Measurements from ENCODE around the gene CDIP1.

CDIP1 gene

DNA sequence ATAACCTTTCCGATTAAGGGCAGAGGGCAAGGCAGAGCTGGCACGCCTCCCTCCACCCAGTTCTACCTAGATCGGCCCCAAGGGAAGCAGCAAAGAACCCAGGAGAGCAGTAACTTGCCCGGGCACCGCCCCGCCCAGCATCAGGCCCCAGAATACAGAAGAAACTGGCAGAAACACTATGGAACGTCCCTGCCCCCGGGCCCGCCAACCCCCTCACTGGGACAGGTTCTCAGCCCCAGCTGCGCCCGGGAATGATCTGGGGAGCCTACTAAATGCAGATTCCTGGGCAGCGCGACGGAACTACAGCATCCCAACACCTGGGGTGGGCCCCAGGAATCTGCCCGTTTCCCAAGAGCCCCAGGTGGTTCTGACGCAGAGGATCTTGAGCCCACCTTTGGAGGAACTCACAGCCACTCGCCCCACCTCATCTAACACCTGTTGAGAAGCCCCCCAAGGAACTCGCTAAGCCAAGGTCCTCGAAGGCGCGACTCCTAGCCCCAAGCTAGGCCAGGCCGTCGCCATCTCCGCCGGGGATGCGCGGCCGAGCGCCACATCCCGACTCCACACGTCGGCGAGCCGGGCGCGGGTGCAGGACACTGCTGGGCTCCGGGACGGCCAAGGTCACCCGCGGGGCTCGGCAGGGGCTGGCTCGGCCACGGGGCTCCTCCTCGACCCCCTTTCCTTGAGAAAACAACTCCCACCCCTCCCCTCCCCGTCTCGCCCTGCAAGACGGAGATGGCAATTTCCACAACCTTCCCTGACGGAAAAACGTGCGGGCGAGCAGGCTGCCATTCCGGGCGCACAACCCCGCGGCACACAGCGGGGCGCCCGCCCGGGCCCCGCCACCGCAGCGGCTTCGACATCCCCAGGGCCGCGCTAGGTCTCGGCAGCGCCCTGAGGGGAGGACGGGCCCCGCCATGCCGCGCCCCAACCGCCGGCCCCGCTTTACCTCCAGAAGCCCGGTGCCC lies 913 bp downstream of the CDIP1 start:
- DNase-seq (ENCODE audit: low spot score), result no peak

DNA sequence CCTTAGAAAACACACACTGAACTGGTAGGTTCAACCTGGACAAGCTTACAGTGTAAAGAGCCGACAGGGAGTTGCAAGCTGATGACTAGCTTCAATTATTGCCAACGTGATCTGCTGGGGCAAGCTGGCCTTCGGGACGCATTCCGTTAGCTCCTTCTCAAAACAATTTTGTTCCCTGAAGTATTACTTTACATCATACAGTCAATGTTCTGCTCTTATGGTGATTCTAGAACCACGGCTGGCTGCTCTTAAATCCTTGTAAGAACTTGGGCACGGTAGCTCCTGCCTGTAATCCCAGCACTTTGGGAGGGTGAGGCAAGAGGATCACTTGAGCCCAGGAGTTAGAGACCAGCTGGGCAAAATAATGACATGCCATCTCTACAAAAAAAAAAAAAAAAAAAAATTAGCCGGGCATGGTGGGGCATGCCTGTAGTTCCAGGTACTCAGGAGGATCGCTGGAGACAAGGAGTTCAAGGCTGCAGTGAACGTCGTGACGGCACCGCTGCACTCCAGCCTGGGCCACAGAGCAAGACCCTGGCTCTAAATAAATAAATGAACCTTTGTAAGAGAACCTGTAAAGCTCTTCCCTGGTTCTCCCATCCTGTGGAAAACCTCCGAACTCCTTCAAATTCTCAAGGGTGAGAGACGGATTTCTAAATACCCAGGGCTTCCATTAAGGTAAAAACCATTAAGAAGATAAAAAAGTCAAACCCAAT lies 2.0 kb downstream of the CDIP1 start:
- no peak for DNase-seq (ENCODE audit: low spot score)

DNA sequence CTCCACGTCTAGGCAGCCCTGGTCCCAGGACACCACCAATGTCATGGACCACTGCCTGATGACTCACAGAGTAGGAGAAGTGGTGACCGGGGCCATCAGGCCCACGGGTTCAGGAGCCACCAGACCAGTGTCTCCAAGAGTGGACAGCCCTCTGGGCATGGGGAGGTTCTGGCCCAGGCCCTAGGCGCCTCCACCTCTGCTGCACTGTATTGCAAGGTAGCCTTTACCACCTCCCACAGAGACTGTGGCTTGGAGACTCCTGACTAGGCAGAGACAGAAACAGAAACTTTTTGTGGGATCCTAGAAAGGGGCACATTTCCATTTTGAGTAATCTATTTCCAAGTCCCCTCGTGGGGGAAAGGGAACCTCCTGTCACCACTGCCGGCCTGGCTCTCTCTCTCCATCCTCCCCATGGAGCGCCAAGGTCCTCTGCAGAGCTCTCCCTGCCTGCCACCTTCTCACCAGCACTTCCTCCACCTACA lies 2.9 kb downstream of the CDIP1 start:
- DNase-seq (ENCODE audit: low spot score), result no peak

DNA sequence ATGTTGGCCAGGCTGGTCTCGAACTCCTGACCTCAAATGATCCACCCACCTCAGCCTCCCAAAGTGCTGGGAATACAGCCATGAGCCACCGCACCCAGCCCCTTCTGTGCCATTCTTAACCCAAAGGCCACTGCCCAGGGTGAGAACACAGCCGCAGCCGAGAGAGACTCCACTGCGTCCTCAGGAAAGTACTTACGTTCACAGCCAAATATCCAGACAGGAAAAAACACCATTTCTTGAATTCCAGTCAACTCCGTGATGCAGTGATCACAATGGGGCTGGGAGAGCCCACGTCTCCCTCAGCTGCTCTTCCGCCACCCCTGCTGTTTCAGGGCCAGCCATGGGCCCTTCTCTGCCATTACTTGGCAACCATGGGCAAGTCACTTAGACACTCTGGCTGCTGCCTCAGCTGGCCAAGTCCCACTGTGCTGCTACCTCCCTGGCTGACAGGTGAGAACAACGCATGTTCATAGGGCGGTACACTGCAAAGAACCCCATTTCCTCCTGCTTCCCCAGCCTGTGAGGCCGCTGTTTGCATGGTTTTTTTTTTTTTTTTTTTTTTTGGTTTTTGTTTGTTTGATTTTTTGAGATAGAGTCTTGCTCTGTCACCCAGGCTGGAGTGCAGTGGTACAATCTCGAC lies 4.3 kb downstream of the CDIP1 start:
- no peak for DNase-seq (ENCODE audit: low spot score)

DNA sequence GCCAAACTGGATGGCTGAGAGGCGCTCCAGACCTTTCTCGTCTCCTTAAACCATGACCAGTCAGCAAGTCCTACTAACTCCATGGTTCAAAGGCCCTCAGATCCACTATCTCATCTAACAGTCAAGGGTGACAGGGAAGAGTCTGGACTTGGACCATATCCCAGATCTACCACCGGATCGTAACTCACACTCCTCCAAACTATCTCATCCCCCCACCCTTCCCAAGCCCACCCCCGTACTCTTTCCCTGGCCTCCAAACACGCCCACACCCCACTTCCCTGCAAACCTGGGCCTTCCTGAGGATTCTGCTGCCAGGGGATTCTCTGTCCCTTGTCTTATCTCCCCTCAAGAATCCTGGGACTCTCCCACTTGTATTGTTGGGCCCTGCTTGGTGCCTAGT lies 5.1 kb downstream of the CDIP1 start:
- no peak for DNase-seq (ENCODE audit: low spot score)

DNA sequence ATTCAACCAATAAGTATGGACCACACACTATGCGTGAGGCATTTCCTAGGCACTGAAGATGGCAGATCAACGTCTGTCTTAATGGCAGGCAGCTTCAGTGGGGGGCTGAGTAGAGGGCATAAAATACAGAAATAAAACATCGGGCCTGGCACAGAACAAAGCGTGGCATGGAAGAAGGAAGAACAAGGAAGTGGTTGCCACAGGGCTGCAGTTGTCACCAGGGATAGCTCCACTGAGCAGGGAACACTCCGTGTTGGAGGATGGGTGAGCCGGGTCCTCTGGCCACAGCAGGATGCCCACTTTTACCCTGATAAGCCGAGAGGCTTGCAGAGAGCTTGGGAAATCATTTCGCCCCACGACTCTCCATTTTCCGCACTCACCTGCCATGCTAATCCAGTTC lies 6.3 kb downstream of the CDIP1 start:
- DNase-seq (ENCODE audit: low spot score), result no peak

DNA sequence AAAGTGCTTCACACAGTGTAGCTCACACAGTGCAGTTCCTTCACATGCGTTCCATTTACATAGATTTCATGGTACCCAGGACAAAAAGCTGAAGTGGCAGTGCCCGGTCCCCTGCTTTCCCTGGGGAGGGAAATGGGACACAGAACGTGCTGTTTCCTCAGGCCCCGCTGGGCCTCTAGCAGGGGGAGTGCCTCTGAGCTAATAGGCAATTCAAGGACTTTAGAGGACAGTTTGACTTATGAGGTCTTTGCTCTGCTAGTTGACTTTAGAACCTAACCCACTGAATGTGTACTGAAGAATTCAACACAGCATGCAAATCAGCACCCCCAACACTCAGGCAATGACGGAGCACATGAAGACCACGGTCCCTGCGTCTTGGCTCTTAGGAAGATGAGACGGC lies 6.8 kb downstream of the CDIP1 start:
- DNase-seq (ENCODE audit: low spot score), result no peak

DNA sequence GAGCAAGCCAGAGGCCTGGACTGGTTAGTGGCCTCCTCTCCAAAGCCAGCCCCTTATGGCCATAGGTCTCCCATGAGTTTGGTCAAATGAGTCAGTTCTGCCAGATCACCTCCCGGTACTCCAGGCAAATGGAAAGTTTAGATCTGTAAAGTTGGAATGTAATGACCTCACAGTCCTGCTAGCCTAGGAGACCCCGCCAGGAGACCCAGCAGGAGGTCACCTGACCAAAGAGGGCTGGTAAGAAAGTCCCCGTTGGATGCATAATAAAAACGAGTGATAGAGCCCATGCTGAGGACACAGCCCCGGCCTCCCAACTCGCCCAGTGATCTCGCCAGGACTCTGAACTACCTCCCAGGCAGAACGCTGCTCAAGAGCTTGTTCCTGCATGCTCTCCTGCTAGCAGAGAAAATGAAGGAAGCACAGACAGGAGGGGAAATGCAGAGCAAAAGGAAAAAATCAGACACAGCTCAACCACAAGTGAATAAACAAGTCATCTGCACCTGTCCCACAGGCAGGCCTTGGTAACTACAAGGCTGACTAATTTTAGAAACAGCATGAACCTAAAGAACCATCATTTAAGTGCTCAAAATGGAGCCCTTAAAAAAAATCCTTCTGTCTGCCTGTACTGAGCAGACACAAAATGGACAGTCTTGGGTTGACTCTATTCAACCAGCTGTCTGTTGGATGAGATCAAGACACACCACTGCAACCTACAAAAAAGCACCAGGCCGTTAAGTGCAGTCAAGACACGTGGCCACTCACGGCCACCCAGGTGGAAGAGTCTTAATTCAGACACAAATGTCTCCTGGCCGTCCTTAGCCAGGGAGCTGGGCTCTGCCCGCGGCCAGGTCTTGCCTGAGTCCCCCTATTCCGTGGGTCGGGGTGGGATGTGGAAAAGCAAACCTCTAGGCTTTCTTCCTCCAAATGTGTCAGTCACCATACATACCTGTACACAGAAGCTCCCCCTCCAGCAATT lies 9.2 kb downstream of the CDIP1 start:
- DNase-seq (ENCODE audit: low spot score), result no peak

DNA sequence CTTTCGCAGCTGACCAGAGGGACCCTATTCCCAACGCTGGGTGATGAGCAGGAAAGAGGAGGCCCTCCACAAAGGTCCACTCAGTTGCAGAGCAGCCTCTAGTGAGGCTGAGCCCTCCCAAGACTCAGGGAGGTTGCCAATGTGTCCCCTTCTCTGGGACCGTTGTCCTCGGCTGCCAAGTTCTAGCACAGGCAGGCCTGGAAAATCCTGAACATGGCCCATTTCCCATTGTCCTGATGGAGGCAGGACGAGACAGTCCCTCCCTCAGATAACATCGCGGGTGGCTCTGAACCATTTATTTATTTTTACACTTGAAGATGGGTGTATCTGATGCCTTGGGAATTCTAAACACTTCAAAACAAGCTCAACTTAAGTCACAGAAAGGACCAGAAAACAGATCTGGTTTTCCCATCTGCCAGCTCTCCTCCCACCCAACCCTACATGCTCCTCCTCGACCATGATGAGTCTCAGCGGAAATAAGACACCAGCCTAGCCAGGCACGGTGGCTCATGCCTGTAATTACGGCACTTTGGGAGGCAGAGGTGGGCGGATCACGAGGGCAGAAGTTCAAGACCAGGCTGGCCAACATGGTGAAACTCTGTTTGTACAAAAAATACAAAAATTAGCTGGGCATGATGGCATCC lies 12.8 kb downstream of the CDIP1 start:
- no peak for DNase-seq (ENCODE audit: low spot score)

DNA sequence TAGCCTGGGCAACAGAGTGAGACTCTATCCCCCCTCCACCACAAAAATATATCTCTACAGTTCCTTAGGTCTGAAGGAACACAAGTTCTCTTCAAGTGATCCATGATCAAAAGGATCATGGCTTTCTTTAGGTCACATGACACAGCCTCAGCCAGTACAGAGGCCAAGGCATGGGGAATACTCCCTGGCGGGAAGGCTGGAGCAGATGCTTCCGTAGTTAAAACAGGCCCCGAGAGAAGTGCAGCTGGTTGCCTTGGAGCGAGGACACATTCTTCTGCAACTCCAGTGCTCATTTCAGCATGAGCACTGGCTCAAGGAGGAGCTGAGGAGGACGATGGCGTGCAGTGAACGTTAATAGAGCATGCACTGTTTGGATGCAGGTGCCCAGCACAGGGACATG lies 13.5 kb downstream of the CDIP1 start:
- DNase-seq (ENCODE audit: low spot score), result no peak

DNA sequence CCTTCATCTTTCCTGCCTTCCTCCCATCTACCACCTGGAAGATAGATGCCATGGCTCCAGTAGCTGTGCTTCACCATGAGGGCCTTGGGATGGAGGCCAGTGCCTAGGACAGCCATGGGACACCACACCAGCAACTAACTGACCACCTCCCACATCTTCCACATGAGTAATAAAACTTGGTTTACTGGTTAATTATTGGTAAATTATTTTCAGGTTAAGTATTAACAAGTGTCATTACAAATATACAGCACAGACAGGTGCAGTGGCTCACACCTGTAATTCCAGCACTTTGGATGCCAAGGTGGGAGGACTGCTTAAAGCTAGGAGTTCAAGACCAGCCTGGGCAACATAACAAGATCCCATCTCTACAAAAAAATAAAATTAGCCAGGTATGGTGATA lies 14.0 kb downstream of the CDIP1 start:
- no peak for DNase-seq (ENCODE audit: low spot score)

DNA sequence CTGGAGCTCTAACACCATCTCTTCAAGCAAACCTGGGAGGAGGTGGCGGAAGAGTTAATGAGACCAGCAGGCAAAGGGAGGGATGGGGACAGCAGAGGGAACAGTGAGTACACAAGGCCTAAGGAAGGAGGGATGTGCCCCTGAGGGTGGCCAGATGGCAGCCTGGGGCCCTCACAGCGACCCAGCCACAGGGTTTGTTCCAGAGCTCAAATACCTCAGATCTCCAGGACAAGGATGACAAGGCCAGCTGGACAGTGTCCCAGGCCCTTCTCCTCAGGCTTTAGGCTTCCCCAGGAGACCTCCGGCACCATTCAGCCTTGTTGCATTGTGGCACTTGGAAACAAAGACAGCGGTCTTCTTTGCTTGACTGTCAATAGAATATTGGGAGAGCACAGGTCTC lies 14.9 kb downstream of the CDIP1 start:
- DNase-seq (ENCODE audit: low spot score), result no peak

DNA sequence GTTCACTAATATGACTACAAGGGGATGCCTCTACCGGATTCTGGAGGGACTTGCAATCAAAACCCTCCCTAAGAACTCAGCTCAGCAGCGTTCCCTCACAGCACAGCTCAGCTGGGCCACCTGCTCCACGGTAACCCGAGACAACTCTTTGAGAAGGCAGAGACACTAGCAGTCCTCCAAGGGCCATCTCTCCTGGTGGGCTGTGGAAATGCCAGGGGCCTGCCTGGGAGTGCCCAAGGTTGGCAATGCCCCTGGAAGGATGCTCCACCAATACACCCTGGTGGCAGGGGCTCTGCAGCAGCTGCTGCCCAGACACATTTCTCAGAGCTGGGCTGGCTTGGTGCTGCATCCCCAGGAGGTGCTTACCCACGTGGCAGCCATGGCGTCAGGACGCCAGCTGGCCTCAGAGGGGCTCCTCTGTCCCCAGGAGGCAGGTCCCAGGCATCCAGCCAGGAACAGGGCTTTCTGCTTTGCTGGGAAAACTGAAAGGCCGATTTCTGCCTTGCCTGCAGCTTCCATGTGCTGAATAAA lies 16.5 kb downstream of the CDIP1 start:
- no peak for DNase-seq (ENCODE audit: low spot score)

DNA sequence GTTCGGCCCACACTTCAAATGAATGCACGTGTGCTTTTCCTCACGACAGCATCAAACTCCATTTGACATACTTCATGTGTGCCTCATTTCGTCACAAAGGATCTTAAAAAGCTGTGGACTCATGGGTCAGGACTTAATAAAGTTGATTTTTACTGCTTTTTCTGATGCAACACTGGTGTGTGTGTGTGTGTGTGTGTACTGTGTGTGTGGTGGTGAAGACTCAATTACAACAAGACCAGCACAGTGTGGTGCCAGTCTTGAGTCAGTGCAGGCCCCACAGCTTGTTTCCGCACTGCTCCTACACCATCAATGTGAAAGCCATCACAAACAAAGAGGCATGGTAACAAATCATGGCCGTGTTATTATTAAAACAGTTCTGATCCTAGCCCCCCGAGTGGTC lies 17.7 kb downstream of the CDIP1 start:
- no peak for DNase-seq (ENCODE audit: low spot score)

DNA sequence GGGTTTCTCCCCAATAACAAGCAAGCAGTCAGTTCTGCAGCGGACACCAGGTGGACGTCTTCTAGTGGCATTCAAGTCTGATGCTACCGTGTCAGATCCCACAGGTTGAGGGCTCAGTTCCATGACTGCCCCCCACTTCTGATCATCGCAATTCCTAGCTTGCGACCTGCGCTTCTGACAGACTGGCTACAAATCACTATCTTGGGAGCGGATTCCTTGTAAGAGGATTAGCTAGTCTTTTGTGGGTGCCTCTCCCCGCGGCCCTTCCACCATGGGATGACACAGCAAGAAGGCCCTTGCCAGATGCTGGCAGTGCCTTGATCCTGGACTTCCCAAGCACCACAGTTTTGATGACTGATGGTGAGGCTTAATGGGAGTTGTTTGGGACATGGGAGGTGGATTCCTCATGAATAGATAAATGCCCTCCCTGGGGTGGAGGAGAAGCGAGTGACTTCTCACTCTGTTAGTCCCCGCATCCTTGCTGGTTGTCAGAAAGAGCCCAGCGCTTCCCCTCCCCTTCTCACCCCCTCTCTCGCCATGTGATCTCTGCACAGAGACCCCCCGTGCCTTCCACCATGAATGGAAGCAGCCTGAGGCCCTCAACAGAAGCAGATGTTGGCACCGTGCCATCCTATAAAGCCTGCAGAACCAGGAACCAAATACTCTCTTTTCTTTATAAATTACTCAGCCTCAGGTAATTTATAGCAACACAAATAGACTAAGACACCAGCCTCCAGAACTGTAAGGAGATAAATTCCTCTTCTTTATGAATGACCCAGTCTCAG lies 19.1 kb downstream of the CDIP1 start:
- DNase-seq (ENCODE audit: low spot score), result no peak

DNA sequence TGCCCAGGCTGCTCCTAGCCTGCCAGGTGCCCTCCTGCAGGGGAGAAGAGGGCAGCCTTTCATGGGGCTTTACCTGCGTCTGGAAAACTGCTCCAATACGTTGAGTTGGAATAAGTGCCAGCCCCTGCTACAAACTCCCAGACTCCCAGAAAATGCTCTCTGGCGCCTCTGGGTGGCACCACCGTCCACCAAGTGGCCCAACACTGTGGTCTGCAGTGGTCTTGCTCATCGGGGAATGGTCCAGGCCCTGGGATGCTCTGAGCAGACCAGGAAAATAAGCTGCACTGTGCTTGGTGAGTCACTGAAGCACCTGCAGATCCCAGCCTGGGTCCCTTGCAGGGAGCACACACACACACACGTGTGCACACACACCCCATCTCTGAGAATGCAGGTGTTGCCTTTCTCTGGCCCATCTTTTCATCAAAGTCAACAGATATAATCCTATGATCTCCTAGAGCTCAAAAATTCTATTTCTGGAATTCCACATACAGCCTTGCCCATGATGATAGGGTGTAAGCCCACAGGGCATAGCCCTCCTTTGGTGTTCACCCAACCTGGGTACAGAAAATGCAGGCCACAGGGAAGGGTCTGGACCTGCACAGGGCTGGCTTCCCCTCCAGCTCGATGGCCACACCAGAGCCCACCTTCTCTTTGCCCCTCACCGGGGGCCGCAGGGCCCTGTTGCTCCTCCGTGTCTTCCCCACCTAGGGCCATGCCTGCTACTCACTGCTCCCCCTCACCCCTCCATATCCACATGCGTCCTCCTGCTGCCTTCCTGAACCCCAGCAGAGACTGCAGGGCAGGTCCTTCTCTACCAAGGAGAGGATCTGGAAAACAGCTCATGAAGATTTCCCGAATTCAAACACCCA lies 20.5 kb downstream of the CDIP1 start:
- no peak for DNase-seq (ENCODE audit: low spot score)

DNA sequence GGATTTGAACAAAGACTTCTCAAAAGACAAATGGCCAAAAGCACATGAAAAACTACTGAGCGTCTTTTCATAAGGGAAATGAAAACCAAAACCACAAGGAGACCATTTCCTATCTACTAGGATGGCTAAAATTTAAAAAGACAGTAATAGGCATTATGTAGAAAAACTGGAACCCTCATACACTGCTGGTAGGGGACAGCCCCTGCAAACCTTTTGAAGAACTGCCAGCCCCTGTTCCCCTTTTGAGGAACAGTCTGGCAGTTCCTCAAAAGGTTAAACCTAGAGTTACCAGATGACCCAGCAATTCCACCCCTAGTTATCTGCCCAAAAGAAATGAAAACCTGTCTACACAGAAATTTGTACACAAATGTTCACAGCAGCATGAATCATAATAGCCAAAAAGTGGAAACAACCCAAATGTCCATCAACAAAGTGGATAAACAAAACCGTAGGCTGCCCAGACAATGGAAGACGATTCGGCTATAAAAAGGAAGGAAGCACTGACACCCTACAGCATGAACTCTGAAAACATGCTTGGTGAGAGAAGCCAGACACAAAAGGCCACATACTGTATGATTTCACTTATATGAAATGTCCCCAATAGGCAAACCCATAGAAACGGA lies 22.9 kb downstream of the CDIP1 start:
- DNase-seq (ENCODE audit: low spot score), result no peak

DNA sequence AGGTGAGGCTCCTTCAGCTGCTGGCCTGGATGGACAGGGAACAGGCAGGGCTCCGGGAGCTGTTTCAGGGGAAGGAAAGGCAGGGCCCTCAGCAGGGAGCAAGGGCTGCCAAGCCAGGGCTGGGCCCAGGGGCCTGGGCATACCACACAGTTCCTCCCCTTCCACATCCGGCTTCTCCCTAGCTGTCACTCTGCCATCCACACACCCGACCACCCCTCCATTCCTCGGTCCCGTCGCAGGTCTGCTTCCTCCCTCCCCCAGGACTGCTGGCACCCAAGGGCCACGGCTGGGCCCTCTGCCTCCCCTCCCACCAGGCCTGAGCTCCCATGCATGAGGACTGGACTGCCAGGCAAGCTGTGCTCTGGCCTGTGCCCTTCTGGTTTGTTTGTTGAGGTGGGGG lies 24.0 kb downstream of the CDIP1 start:
- no peak for DNase-seq (ENCODE audit: low spot score)

Data from left forelimb (tissue), 1 donor.